Measurements from ENCODE around the gene GNB1L. TPM values are rescaled to one million over a fixed set of nuclear protein-coding genes. Genes with fewer than 3 reads are reported as not detected.

GNB1L gene
- total and polyA plus RNA-seq, 2 experiments from 2014 or later: 14.3 to 16.5 TPM

- no peaks in the 10 kb centered on the region for H3K9me3 ChIP-seq (ENCODE audit: low read depth)
- TF ChIP-seq EZH2phosphoT487 (IDR thresholded peaks at IDR 0.05; ENCODE audit: insufficient read depth, low read depth) (no peak), EZH2 (IDR thresholded peaks at IDR 0.05; ENCODE audit: insufficient read depth, poor library complexity, severe bottlenecking) (no peak)
- no peak for DNase-seq
- H2AFZ ChIP-seq: no peak overlapping the region
- 85 to 89% methylated on average over 5 of the region's 5 CpGs for WGBS, 2 experiments (ENCODE audit: low coverage in 1 of 2, low lambda C conversion rate in 2 of 2, missing lambda C conversion rate in 2 of 2)
- no peak overlapping the region for H3K4me2 ChIP-seq (ENCODE audit: unreplicated experiment)
- H3K79me2 ChIP-seq (ENCODE audit: insufficient read depth): no peaks in the 10 kb centered on the region
- H3K4me1 ChIP-seq (ENCODE audit: insufficient read depth): no peaks in the 10 kb centered on the region
- no peak overlapping the region for H3K4me3 ChIP-seq
- H4K20me1 ChIP-seq (ENCODE audit: insufficient read depth): no peaks in the 10 kb centered on the region
- H3K27me3 ChIP-seq (replicated peaks; ENCODE audit: insufficient read depth): no peaks in the 10 kb centered on the region
- H3K36me3 ChIP-seq (ENCODE audit: low read depth): no peaks in the 10 kb centered on the region
- in situ Hi-C loops (cut with MboI): no loop called here
- no peak overlapping the region for H3K27ac ChIP-seq
- no peak overlapping the region for H3K9ac ChIP-seq
- H3K9me2 ChIP-seq (ENCODE audit: insufficient read depth): 0 out of 2 replicates have a peak, but pooled peaks cover 4% of the 10 kb centered on the region
- H3F3A ChIP-seq (ENCODE audit: insufficient read depth): peaks cover 4% of the 10 kb centered on the region; the same call in 1 of the 2 replicates
Measured at GRCh38 chr22:19863571-19863970, 8.9 kb upstream of the GNB1L start.

- no peaks in the 10 kb centered on the region for H3K27me3 ChIP-seq (replicated peaks; ENCODE audit: insufficient read depth)
- TF ChIP-seq EZH2phosphoT487 (IDR thresholded peaks at IDR 0.05; ENCODE audit: insufficient read depth, low read depth): no peak
- no peak for TF ChIP-seq EZH2 (IDR thresholded peaks at IDR 0.05; ENCODE audit: insufficient read depth, poor library complexity, severe bottlenecking)
- no peak overlapping the region for H2AFZ ChIP-seq
- no peak overlapping the region for H3K4me2 ChIP-seq (ENCODE audit: unreplicated experiment)
- no peaks in the 10 kb centered on the region for H3K4me1 ChIP-seq (ENCODE audit: insufficient read depth)
- in situ Hi-C loops (cut with MboI): no loop called here
- no peaks in the 10 kb centered on the region for H3K9me3 ChIP-seq (ENCODE audit: low read depth)
- H3K9ac ChIP-seq: no peak overlapping the region
- H3K36me3 ChIP-seq (ENCODE audit: low read depth): no peaks in the 10 kb centered on the region
- 0 out of 2 replicates have a peak, but pooled peaks cover 4% of the 10 kb centered on the region for H3K9me2 ChIP-seq (ENCODE audit: insufficient read depth)
- WGBS, 2 experiments (ENCODE audit: low coverage in 1 of 2, low lambda C conversion rate in 2 of 2, missing lambda C conversion rate in 2 of 2): 94 to 96% methylated on average over 12 to 13 of the region's 13 CpGs
- H3F3A ChIP-seq (ENCODE audit: insufficient read depth): peaks cover 2% of the 10 kb centered on the region; the same call in 1 of the 2 replicates
- no peak overlapping the region for H3K27ac ChIP-seq
- no peaks in the 10 kb centered on the region for H4K20me1 ChIP-seq (ENCODE audit: insufficient read depth)
- DNase-seq: no peak
- H3K4me3 ChIP-seq: no peak overlapping the region
- no peaks in the 10 kb centered on the region for H3K79me2 ChIP-seq (ENCODE audit: insufficient read depth)
Measured at GRCh38 chr22:19862619-19863246, 8.1 kb upstream of the GNB1L start.

- no peak for TF ChIP-seq EZH2phosphoT487 (IDR thresholded peaks at IDR 0.05; ENCODE audit: insufficient read depth, low read depth)
- no peak for TF ChIP-seq EZH2 (IDR thresholded peaks at IDR 0.05; ENCODE audit: insufficient read depth, poor library complexity, severe bottlenecking)
Measured at GRCh38 chr22:19859861-19860510, 5.3 kb upstream of the GNB1L start.

DNA sequence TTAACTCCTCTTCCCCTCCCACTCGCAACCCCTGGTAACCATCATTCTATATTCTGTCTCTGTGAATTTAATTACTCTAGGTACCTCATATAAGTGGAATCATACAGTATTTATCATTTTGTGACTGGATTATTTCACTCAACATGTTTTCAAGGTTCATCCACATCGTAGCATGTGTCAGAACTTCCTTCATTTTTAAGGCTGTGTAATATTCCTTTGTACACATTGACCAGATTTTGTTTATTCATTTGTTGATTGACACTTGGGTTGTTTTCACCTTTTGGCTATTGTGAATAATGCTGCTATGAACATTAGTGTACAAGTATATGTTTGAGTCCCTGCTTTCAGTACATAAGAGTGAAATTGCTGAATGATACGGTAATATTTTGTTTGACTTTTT, 2.7 kb upstream of the GNB1L start:
- Histone ChIP-seq H3K79me2 (ENCODE audit: insufficient read depth) (peaks cover 45% of the 10 kb centered on the region), H3K4me2 (ENCODE audit: unreplicated experiment) (no peak overlapping the region), H4K20me1 (ENCODE audit: insufficient read depth) (no peaks in the 10 kb centered on the region), H3K4me3 (no peak overlapping the region), H3K27ac (no peak overlapping the region), H3F3A (ENCODE audit: insufficient read depth) (peaks cover 11% of the 10 kb centered on the region), H3K4me1 (ENCODE audit: insufficient read depth) (peaks cover 16% of the 10 kb centered on the region), H3K9me3 (ENCODE audit: low read depth) (no peaks in the 10 kb centered on the region), H3K27me3 (replicated peaks; ENCODE audit: insufficient read depth) (no peaks in the 10 kb centered on the region), H3K9ac (no peak overlapping the region), H3K9me2 (ENCODE audit: insufficient read depth) (no peaks in the 10 kb centered on the region), H2AFZ (no peak overlapping the region), H3K36me3 (ENCODE audit: low read depth) (no peaks in the 10 kb centered on the region)
- TF ChIP-seq EZH2phosphoT487 (IDR thresholded peaks at IDR 0.05; ENCODE audit: insufficient read depth, low read depth) (no peak), EZH2 (IDR thresholded peaks at IDR 0.05; ENCODE audit: insufficient read depth, poor library complexity, severe bottlenecking) (no peak)
- WGBS, 2 experiments (ENCODE audit: low coverage in 1 of 2, low lambda C conversion rate in 2 of 2, missing lambda C conversion rate in 2 of 2): 98 to 100% methylated on average over 3 of the region's 3 CpGs
- DNase-seq: no peak
- in situ Hi-C loops (cut with MboI): no loop called here

More at GRCh38 chr22:19859861-19860510, 5.3 kb upstream of the GNB1L start:
- peaks cover 11% of the 10 kb centered on the region for H3F3A ChIP-seq (ENCODE audit: insufficient read depth)
- H3K9ac ChIP-seq: no peak overlapping the region
- in situ Hi-C loops (cut with MboI): no loop called here
- H3K9me2 ChIP-seq (ENCODE audit: insufficient read depth): no peaks in the 10 kb centered on the region
- H3K4me2 ChIP-seq (ENCODE audit: unreplicated experiment): no peak overlapping the region
- WGBS, 2 experiments (ENCODE audit: low coverage in 1 of 2, low lambda C conversion rate in 2 of 2, missing lambda C conversion rate in 2 of 2): 94% methylated on average over 8 of the region's 8 CpGs
- H3K9me3 ChIP-seq (ENCODE audit: low read depth): no peaks in the 10 kb centered on the region
- no peak overlapping the region for H3K4me3 ChIP-seq
- peaks cover 11% of the 10 kb centered on the region for H3K4me1 ChIP-seq (ENCODE audit: insufficient read depth)
- peaks cover 22% of the 10 kb centered on the region for H3K79me2 ChIP-seq (ENCODE audit: insufficient read depth)
- H4K20me1 ChIP-seq (ENCODE audit: insufficient read depth): no peaks in the 10 kb centered on the region
- DNase-seq: no peak
- no peak overlapping the region for H3K27ac ChIP-seq
- no peaks in the 10 kb centered on the region for H3K27me3 ChIP-seq (replicated peaks; ENCODE audit: insufficient read depth)
- no peak overlapping the region for H2AFZ ChIP-seq
- H3K36me3 ChIP-seq (ENCODE audit: low read depth): no peaks in the 10 kb centered on the region

All from GM23248 (cell line).